GM23338 (cell line): ENCODE data around the gene CYB5R3.

Experiments used
- CTCF ChIP-seq, 2 experiments: fragments of 200-600 bp in 1 of 2; sonication (generic) in 1 of 2; conservative IDR thresholded peaks; 2 replicates each; pipeline versions ENCODE4 v1.5.1 to v1.6.1; 2016 to 2017; ENCODE audit warnings: antibody characterized with exemption in 2 of 2, low read depth in 2 of 2, mild to moderate bottlenecking in 2 of 2, moderate library complexity in 1 of 2
- EZH2 ChIP-seq: fragments of 200-600 bp; sonication (generic); IDR thresholded peaks from one replicate; pipeline ENCODE4 v1.8.0; 2017; ENCODE audit warnings: antibody characterized with exemption, mild to moderate bottlenecking, low read depth; ENCODE audit not compliant: unreplicated experiment
- REST ChIP-seq: IDR thresholded peaks from one replicate; pipeline ENCODE4 v1.6.1; 2018; ENCODE audit warnings: antibody characterized with exemption; ENCODE audit not compliant: unreplicated experiment
- ZNF462 ChIP-seq: fragments of 250-450 bp; sonication (Bioruptor Pico); IDR thresholded peaks from 2 replicates; pipeline ENCODE4 v1.5.0; 2020; ENCODE audit warnings: mild to moderate bottlenecking, moderate library complexity

- TF ChIP-seq CTCF (conservative IDR thresholded peaks at IDR 0.05; ENCODE audit: low read depth in 2 of 2) (no peak), EZH2 (no peak), ZNF462 (CRISPR knock-in tag) (no peak), REST (no peak)
Observed at GRCh38 chr22:42656578-42656977, 7.4 kb upstream of the CYB5R3 start.
